H1 (cell line): ENCODE results near the gene AQP2. TPM values are rescaled to one million over a fixed set of nuclear protein-coding genes. Genes with fewer than 3 reads are reported as not detected.
"Not testable (repeated sequence)": the region's sequence is repeated elsewhere in the genome, so short reads cannot be mapped to it uniquely, and the experiment has no call there.

ENCODE experiments used
- CTCF ChIA-PET: fragments of 300-600 bp; sonication (Branson Sonifier 250); formaldehyde crosslinking; loops from one replicate; lab custom pipeline; 2021; ENCODE audit not compliant: partially characterized antibody; lab: Charles Lee
- POLR2A ChIA-PET: fragments of 300-600 bp; sonication (Branson Sonifier 250); formaldehyde crosslinking; loops from one replicate; lab custom pipeline; 2021; ENCODE audit warnings: inconsistent platforms; ENCODE audit not compliant: partially characterized antibody; lab: Charles Lee
- DNase-seq, 2 experiments: peaks; one replicate each; pipeline versions ENCODE4 v3.0.0 to v3.0.0-alpha.2; 2010 to 2022; ENCODE audit warnings: low spot score in 2 of 2, low read depth in 1 of 2, mixed read lengths in 1 of 2
- FAIRE-seq: peaks from 2 replicates; lab custom pipeline; 2011; peaks lifted over from hg19 to GRCh38; lab: Jason Lieb, UNC
- H2AFZ ChIP-seq: 2 replicates; pipeline ENCODE4 v1.8.1; 2012; ENCODE audit warnings: low read length, inconsistent platforms
- H2AK5ac ChIP-seq: 2 replicates; pipeline ENCODE4 v1.6.1; 2013; ENCODE audit warnings: low read depth, low read length
- H2BK120ac ChIP-seq: replicated peaks from 2 replicates; pipeline ENCODE3; 2013; ENCODE audit warnings: low read depth, low read length, inconsistent platforms
- H2BK12ac ChIP-seq: 2 replicates; pipeline ENCODE4 v1.6.1; 2013; ENCODE audit warnings: low read depth, low read length
- H2BK15ac ChIP-seq: 2 replicates; pipeline ENCODE4 v1.6.1; 2013; ENCODE audit warnings: low read length
- H2BK20ac ChIP-seq: 2 replicates; pipeline ENCODE4 v1.6.1; 2013; ENCODE audit warnings: low read length
- H2BK5ac ChIP-seq: 2 replicates; pipeline ENCODE4 v1.6.1; 2013; ENCODE audit warnings: low read depth, low read length
- H3K14ac ChIP-seq: 2 replicates; pipeline ENCODE4 v1.6.1; 2013; ENCODE audit warnings: inconsistent platforms; ENCODE audit not compliant: insufficient read length
- H3K18ac ChIP-seq: 2 replicates; pipeline ENCODE4 v1.6.1; 2013; ENCODE audit warnings: low read length; ENCODE audit errors: extremely low read depth
- H3K23ac ChIP-seq: 2 replicates; pipeline ENCODE4 v1.6.1; 2013; ENCODE audit warnings: inconsistent platforms; ENCODE audit not compliant: insufficient read length
- H3K23me2 ChIP-seq: 2 replicates; pipeline ENCODE4 v1.6.1; 2013; ENCODE audit warnings: low read depth, low read length
- H3K27ac ChIP-seq: 2 replicates; pipeline ENCODE4 v1.6.1; 2011; ENCODE audit warnings: low read depth, low read length, inconsistent platforms
- H3K27me3 ChIP-seq, 4 experiments: replicated peaks in 1 of 4; 1 replicate in 1 of 4; 2 replicates in 3 of 4; pipeline versions ENCODE4 v1.6.1 to v1.8.1; 2011 to 2013; ENCODE audit warnings: low read length in 3 of 4, mild to moderate bottlenecking in 3 of 4, inconsistent platforms in 2 of 4, mixed read lengths in 2 of 4, moderate library complexity in 1 of 4; ENCODE audit not compliant: control insufficient read depth in 3 of 4, insufficient read depth in 3 of 4; ENCODE audit errors: extremely low read depth in 1 of 4
- H3K36me3 ChIP-seq, 4 experiments: 2 replicates each; pipeline versions ENCODE4 v1.6.1 to v1.8.1; 2011 to 2013; ENCODE audit warnings: mild to moderate bottlenecking in 4 of 4, low read length in 3 of 4, moderate library complexity in 2 of 4, control low read depth in 1 of 4, inconsistent platforms in 1 of 4; ENCODE audit not compliant: insufficient read depth in 4 of 4, control insufficient read depth in 2 of 4
- H3K4ac ChIP-seq: replicated peaks from 2 replicates; pipeline ENCODE3; 2013; ENCODE audit warnings: low read length, low read depth, mixed read lengths, inconsistent platforms; ENCODE audit not compliant: insufficient read length
- H3K4me1 ChIP-seq, 4 experiments: replicated peaks in 1 of 4; 1 replicate in 1 of 4; 2 replicates in 3 of 4; pipeline versions ENCODE4 v1.6.1 to v1.8.1; 2011 to 2013; ENCODE audit warnings: low read length in 3 of 4, inconsistent platforms in 2 of 4, mixed read lengths in 1 of 4; ENCODE audit not compliant: insufficient read depth in 4 of 4, control insufficient read depth in 3 of 4
- H3K4me2 ChIP-seq, 2 experiments: 2 replicates each; pipeline versions ENCODE4 v1.6.1 to v1.8.1; 2011 to 2013; ENCODE audit warnings: low read depth in 2 of 2, low read length in 2 of 2, control low read depth in 1 of 2, inconsistent platforms in 1 of 2, mild to moderate bottlenecking in 1 of 2; ENCODE audit not compliant: insufficient read depth in 1 of 2
- H3K4me3 ChIP-seq, 4 experiments: fragments of 200-600, 300-600 bp in 1 of 4; sonication (generic), shearing (Covaris generic), sonication (Bioruptor Twin) in 1 of 4; 2 replicates each; pipeline versions ENCODE4 v1.5.1 to v1.8.1; 2011 to 2016; ENCODE audit warnings: low read length in 4 of 4, low read depth in 3 of 4, control low read depth in 2 of 4, inconsistent platforms in 2 of 4, mild to moderate bottlenecking in 2 of 4, mixed read lengths in 1 of 4, moderate library complexity in 1 of 4; ENCODE audit not compliant: insufficient read depth in 2 of 4; ENCODE audit errors: extremely low read depth in 1 of 4
- H3K56ac ChIP-seq: replicated peaks from 2 replicates; pipeline ENCODE3; 2013; ENCODE audit warnings: low read depth, mild to moderate bottlenecking, mixed read lengths, low read length, inconsistent platforms; ENCODE audit not compliant: insufficient read length
- H3K79me1 ChIP-seq: 2 replicates; pipeline ENCODE4 v1.6.1; 2013; ENCODE audit warnings: low read depth, low read length, control low read depth
- H3K79me2 ChIP-seq, 2 experiments: 2 replicates each; pipeline versions ENCODE4 v1.6.1 to v1.8.1; 2012 to 2013; ENCODE audit warnings: low read length in 2 of 2, mild to moderate bottlenecking in 2 of 2, inconsistent platforms in 1 of 2; ENCODE audit not compliant: insufficient read depth in 2 of 2, control insufficient read depth in 1 of 2
- H3K9ac ChIP-seq, 4 experiments: replicated peaks in 1 of 4; 1 replicate in 1 of 4; 2 replicates in 3 of 4; pipeline versions ENCODE4 v1.6.1 to v1.8.1; 2011 to 2013; ENCODE audit warnings: low read depth in 3 of 4, low read length in 3 of 4, control low read depth in 2 of 4, mild to moderate bottlenecking in 2 of 4, moderate library complexity in 2 of 4, inconsistent platforms in 1 of 4; ENCODE audit errors: extremely low read depth in 1 of 4
- H3K9me3 ChIP-seq, 2 experiments: 2 replicates each; pipeline versions ENCODE4 v1.6.1 to v1.8.1; 2012 to 2013; ENCODE audit warnings: mild to moderate bottlenecking in 2 of 2, moderate library complexity in 2 of 2, control low read depth in 1 of 2, inconsistent platforms in 1 of 2, low read depth in 1 of 2, low read length in 1 of 2, mixed read lengths in 1 of 2; ENCODE audit not compliant: insufficient read depth in 2 of 2
- H4K20me1 ChIP-seq, 2 experiments: replicated peaks in 1 of 2; 2 replicates each; pipeline versions ENCODE3 to v1.8.1; 2011 to 2013; ENCODE audit warnings: inconsistent platforms in 2 of 2, low read length in 2 of 2, mild to moderate bottlenecking in 1 of 2; ENCODE audit not compliant: insufficient read depth in 2 of 2, control insufficient read depth in 1 of 2
- H4K5ac ChIP-seq: 2 replicates; pipeline ENCODE4 v1.6.1; 2013; ENCODE audit warnings: low read length, low read depth, mixed read lengths, inconsistent platforms; ENCODE audit not compliant: insufficient read length
- H4K8ac ChIP-seq: 2 replicates; pipeline ENCODE4 v1.8.0; 2013; ENCODE audit warnings: mild to moderate bottlenecking, moderate library complexity, low read length, inconsistent platforms; ENCODE audit not compliant: insufficient read depth; ENCODE audit errors: extremely low read depth
- H4K91ac ChIP-seq: replicated peaks from 2 replicates; pipeline ENCODE3; 2013; ENCODE audit warnings: low read length, mixed read lengths, inconsistent platforms; ENCODE audit not compliant: insufficient read length
- WGBS, 2 experiments: shearing (Covaris generic) in 1 of 2; methylation state at CpG; one replicate each; pipeline versions ENCODE4 v1.1.6 to v1.1.7; 2013 to 2015; ENCODE audit warnings: low lambda C conversion rate in 2 of 2, mixed read lengths in 2 of 2, inconsistent platforms in 1 of 2, low coverage in 1 of 2, missing lambda C conversion rate in 1 of 2; ENCODE audit not compliant: insufficient replicate concordance in 2 of 2, insufficient coverage in 1 of 2, insufficient read length in 1 of 2; ENCODE audit errors: extremely low coverage in 1 of 2, missing lambda C conversion rate in 1 of 2; 5-methylcytosine and 5-hydroxymethylcytosine counted together
- polyA plus RNA-seq, 7 experiments: library from polyadenylated mRNA; depleted of rRNA in 3 of 7; stranded (reverse) in 5 of 7; unstranded in 2 of 7; fragments of >200 nt in 5 of 7; fragments of 200-250 nt in 2 of 7; gene quantifications; 1 replicate in 5 of 7; 2 replicates in 1 of 7; 4 replicates in 1 of 7; pipeline versions ENCODE4 v1.2.1 to v1.2.3, GENCODE V29; 2011 to 2013; ENCODE audit warnings: missing spikeins in 2 of 7, mixed read lengths in 2 of 7
- total RNA-seq: library from RNA; stranded (reverse); fragmentation: NEBNext Ultra II Directional; extraction: Animal tissue kit (Norgen Biotek cat#: 25700); gene quantifications from 2 replicates; pipeline ENCODE4 v1.2.1, GENCODE V29; 2021

Gene AQP2
- total and polyA plus RNA-seq, 2 of the 8 experiments (the other 6 are each of a cell fraction or from before 2014, with no cell fraction given) = not detected

DNA sequence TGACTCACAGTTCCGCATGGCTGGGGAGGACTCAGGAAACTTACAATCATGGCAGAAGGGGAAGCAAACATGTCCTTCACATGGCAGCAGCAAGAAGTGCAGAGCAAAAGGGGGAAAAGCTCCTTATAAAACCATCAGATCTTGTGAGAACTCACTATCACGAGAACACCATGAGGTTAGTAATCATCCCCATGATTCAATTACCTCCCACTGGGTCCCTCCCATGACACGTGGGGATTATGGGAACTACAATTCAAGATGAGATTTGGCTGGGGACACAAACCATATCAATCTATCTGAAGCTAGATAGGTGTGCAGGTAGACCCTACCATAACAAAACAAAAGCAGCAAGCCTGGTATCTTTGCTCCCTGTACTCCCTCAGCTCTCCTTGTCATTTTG, 35.9 kb downstream of the AQP2 start:
- H3K9ac ChIP-seq, DNase-seq, H2BK15ac ChIP-seq, H3K79me1 ChIP-seq, H4K91ac ChIP-seq, H3K27me3 ChIP-seq, FAIRE-seq, H3K14ac ChIP-seq, H2BK20ac ChIP-seq, H3K23me2 ChIP-seq, H3K79me2 ChIP-seq, H2BK120ac ChIP-seq, H4K8ac ChIP-seq, H3K56ac ChIP-seq, H4K5ac ChIP-seq, H3K4me1 ChIP-seq, H2BK5ac ChIP-seq, H4K20me1 ChIP-seq, H3K27ac ChIP-seq, H3K4ac ChIP-seq, H2AK5ac ChIP-seq, H3K4me3 ChIP-seq, H2BK12ac ChIP-seq, H2AFZ ChIP-seq, H3K9me3 ChIP-seq, H3K18ac ChIP-seq, H3K4me2 ChIP-seq, H3K23ac ChIP-seq: not testable (repeated sequence)
- POLR2A ChIA-PET = interaction anchor here (1.3 kb wide), 1 partner anchor 19 kb away, joined by 4 read pairs; no protein-coding TSS in a partner anchor
- CTCF ChIA-PET = interaction anchor here (1.2 to 14.3 kb wide), 5 partner anchors 17 to 53 kb away, joined by 3 to 295 read pairs (median 4); partner anchors contain the start of genes AQP5 and AQP6
- peaks cover 2 to 19% (median 14%) of the 10 kb centered on the region in 4 experiments; a peak in 6 of 8 replicates for H3K36me3 ChIP-seq
- 85% methylated on average over 3 of the region's 3 CpGs; no CpG with 5 or more reads in 1 of the 2 experiments for WGBS, 2 experiments
